HG03558 (cell line): Measurements from ENCODE around the gene NELFB.

Experiments used
- ATAC-seq: cut with Tn5 transposase; IDR thresholded peaks from one replicate; pipeline ENCODE4 v1.9.1; 2021; ENCODE audit warnings: moderate number of reproducible peaks; ENCODE audit not compliant: unreplicated experiment; ENCODE audit errors: extremely low read depth

Gene NELFB

DNA sequence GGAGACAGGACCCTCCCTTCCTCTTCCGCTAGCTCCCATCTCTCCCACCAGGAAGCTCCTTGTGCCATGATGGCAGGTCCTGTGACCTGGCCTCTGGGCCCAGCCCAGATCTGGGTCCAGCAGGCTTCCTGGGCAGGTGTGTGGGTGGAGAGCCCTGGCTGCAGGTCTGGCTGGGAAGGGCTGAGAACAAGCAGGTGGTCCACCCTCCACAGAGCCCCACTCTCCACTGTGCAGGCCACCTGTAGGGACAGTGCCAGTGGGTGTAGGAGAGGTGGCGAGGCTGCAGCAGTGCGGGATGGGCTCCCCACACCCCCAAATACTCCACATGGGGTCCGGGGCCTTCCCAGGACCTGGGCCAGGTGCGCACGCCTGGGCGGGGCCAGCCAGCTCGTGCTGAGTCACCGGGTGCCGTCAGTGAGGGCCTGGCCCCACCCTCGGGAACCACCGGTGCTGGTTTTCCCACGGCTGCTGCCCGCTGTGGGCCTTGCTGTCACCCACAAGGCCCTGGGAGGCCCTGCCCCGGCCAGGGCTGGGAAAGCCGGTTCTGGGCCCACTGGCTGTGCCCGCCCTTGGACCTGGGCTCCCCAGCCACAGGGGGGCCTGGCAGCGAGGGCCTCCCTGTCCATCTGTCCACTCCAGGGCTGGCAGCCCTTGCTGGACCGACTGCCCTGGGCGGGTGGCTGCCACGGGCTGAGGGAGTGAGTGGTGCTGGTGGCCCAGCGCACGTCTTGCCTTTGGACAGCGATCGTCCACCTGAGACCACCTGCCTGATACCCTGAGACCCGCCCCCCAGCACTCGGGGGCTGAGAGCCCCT, 56.3 kb downstream of the NELFB start:
- ATAC-seq = no peak

DNA sequence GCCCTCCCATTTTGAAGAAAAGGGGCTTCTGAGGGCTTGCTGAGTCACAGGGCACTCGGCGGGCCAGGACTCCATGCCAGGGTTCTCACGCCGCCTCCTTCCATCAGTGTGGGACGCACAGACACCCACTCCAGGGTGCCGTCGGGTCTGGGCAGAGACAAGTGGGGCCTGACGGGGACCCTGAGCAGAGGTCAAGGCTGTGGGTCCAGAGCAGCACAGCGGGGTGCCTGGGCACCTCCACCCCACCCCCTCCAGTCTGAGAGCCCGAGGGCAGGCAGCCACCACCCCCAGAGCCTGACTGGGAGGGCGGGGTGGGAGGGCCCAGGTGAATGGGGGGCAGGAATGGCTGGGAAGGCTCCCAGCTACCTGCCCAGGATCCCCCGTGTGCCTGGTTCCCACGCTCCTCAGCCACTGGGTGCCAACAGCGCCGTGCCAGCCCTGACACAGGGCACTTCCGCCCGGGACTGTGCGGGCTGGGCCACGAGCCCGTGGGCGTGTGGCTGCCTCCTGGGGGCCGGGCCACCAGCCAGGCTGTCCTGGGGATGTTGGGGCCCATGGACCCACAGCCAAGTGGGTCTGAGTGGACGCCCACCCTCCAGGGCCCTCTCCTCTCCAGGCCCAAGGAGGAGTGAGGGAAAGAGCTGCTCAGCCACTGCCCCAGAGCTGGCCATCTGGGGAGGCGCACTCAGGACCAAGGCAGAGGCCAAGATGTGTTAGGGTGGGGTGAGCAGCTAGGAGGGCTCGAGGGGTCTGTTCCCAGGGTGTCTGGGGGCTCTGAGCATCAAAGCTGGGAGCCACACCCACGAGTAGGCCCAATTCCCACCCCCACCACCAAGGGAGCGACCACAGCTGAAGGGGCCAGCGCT, 57.1 kb downstream of the NELFB start:
- ATAC-seq = no peak

DNA sequence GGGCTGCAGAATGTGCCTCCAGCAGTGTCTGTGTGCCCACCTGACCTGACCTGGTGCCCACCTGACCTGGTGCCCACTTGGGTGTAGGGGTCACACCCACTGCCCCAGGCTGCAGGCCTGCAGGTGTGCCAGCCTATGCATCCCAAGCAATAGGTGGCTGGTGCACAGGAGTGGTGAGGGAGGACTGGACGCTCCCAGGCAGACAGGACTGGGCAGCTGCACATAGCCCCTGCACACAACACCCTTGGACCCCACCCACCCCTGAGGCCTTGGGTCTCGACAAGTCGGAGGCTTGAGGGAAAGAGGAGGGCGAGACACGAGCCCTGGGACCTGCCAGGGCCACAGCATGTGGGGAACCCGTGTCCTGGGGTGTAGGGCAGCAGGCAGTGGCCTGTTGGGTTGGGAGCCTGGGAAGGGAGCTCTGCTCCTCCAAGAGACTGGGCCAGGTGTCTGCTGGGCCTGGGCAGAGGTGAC, 57.8 kb downstream of the NELFB start:
- ATAC-seq = no peak

DNA sequence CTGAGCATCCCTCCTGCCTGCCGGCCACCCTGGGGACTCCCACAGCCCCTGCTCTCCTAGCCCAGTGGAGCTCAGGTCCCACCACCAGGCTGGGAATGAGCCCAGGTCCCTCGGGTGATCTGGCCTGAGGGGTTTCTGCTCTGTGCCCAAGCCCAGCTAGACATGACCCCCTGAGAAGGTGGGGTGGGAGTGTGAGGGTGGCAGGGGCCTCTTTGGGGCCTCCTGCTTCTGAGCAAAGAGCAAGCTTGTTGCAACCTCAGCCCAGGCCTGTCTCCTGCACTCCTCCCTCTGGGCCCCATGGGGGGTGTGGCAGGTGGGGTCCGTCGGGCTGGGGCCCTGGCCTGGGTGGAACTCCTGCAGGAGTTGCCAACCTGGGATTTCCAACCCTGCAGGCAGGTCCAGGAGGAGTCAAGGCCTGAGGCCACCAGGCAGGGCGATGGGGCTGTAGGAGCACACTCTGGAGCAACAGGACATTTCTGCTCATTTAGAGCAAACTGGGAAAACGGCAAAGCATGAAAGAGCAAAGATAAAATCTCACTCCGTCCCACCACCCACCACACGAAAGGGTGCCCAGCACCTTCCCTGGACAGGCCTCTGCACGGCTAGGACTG, 58.3 kb downstream of the NELFB start:
- ATAC-seq = no peak

DNA sequence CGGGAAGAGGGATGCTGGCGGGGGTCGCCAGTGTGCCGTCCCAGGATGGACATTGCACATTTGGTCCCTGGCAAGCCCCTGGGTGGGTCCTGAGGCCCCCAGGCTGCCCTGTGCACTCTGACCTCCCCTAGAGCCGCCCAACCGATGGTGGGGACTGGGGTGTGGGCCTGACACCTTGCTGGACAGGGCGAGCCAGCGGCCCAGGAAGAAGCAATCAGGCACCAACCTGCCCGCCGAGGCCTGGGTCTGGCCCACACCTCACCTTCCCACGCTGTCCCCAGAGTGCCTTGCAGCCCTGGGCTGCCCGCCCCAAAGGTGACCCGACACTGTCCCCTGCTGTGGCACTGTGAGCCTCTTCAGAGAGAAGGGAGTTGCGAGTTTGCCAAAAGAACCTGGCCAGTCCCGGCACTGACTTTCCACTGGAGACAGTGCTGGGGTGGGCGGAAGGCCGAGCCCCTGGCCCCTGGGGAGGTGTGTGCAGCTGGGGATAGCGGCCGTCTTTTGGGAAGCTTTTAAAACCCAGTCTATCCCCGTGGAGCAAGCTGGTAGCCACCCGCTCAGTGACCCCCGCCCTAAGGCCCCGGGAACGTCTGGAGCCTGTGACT, 58.9 kb downstream of the NELFB start:
- no peak for ATAC-seq

DNA sequence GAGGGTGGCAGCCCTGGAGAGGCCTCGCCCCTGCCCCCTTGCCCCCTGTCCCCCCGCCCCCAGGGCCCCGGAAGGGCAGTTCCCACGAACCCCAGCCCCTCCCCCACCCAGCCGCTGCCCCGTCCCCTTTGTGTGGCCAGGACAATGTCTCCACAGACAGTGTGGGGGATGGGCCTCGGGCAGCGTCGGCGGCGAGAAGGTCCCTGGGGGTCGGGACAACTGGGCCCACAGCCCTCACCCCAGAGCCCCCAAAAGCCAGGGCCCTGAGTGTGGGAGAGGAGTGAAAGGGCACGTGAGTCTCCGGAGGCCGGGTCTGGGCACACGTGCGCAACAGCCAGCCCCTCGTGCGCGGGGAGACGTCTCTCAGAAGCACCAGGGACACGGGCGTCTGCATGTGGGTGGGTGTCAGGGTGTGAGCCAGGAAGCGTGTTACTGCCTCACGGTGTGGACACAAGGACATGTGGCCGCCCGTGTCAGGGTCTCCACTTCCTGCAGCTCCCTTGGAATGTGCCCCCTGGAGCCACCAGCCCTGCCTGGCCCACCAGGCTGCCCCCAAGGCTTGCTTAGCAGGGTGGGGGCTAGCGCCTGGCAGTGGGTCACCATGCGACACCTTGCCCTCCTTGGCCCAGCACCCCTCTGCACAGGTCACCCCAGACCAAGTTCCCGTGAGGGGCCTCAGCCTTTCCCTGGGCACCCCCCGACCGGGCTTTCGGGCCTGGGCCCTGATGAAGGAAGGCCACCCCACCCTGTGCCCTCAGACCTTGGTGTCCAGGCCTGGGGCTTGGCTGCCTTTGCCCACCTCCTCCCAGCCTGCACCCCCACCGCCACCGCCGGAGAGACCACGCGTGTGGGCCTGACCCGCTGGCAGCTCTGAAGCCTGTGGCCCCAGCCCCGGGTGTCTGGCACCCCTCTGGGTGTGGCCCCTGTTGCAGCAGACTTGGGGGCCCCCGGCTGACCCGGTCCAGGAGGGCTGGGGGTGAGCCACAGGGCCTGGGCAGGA, 59.7 kb downstream of the NELFB start:
- ATAC-seq = no peak

DNA sequence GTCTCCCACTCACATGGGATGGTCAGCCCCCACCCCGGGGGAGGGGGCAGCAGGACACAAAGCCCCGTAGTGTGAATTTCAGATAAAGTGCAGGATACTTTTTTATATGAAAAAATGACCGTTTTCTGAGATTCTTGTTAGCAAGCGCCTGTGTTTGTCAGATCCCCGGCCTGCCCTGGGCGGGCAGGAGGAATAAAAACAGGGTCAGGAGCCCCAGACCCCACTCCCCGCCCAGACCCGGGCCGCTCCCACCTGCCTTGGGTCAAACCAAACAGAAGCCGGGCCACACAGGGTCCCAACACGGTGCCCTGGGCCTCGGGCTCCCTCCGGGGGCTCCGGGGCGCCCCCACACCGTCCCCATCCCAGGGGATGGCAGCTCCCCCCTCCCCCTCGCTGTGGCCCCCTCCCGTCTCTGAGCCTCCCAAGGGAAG, 60.5 kb downstream of the NELFB start:
- ATAC-seq = no peak

DNA sequence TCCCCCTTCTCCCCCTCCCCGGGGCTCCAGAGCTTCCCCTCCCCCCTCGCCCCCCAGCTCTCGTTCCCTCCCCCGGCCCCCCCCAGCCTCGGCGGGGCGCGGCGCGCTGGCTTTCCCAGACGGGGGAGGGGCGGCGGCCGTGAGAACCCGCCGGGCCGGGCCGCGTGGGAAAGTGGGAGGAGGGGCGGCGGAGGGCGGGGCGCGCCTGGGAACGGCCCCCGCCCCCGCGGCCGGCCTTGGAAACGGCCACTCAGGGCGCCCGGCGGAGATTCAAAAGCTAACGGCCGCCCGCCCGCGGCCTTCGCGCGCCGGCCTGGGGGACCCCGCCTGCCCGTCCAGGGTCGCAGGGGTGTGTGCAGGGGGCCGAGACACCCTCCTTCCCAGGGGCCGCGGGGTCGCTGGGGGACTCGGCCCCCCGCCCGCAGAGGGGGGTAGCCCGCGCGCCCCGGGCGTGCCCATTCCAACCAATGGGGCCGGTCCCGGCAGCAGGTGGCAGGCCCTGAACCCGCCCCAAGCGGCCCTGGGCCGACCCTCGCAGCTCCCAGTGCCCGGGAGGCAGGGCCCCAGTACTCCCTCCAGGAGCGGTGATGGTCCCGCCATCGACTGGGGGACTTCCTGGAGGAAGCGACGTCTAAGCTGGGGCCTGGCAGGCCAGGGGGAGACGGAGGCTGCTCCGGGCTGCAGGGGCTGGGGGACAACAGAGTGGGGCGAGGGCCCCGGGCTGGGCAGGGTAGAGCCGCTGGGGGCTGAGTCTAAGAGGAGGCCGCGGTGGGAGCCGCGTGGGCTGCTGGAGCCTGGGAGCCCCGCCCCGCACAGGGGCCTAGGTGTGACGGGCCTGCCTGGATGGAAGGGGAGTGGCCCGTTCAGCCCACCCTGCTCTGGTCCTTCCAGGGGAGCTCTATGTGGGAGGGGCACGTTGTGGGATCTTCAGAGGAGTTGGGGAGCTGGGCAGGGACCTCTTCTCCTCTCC, 61.2 kb downstream of the NELFB start:
- ATAC-seq = no peak

DNA sequence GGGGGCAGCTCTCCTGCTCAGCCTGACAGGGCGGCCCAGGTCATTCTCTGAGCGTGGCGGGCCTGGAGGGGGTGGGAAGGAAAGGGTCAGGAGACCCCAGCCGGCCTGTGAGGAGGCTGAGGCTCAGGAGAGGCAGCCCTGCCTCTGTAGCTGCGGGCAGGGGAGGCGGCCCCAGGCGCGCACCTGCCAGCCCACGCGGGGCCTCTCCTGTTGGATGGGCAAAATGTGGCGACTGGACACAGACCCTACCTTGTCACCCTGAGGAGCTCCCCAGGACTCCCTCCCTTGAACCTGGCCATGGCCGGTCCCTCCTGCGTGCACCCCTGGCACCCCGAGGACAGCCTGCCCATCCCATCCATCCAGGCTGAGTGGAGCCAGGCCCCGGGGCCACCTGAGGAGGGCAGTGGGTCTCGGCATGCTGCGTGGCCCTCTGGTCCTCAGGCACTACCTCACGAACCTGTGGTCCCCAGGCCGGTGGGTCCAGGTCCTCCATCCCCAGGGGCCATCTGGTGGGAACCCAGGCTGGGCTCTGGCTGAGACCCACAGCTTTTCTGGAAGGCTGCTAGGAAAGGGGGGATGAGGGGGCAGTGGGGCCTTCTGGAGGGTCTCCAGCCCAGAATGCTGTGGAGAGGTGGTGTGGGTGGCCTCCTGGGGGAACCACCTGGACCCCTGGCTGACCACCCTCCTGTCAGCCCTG, 62.0 kb downstream of the NELFB start:
- ATAC-seq = no peak

DNA sequence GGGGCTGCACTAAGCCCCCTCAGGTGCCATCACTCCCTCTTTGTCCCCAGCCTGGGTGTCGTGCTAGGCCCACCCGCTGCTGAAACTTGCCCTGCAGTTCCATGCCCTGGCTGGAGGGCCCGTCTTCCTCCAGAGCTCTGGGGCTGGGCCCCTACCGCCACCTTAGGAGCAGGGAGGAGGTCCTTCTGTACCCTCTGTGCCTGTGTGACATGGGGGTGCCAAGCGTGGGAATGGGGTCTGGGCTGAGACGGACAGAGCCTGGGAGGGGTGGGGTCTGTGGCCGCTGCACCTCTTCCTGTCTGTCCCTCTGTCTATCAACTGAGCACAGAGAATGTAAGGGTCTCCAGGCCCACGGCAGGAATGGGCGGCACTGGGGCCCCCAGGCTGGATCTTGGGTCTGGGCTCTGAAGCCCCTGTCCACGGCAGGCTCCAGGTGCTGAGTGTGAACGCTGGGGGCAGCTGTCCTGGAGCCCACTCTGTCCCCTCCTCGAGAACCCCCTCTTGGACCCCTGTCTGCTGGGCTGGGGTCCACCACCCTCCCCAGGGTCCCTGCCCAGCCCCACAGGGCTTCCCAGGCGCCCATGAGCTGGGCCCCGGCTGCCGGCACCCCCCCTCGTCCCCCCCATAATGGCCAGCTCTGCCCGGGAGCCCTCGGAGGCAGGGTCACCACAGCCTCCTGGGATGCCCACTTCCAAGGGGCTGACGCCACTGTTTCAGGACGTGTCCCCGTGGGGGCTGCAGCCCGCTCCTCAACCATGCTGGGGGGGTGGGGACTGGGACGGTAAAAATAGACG, 62.8 kb downstream of the NELFB start:
- no peak for ATAC-seq

DNA sequence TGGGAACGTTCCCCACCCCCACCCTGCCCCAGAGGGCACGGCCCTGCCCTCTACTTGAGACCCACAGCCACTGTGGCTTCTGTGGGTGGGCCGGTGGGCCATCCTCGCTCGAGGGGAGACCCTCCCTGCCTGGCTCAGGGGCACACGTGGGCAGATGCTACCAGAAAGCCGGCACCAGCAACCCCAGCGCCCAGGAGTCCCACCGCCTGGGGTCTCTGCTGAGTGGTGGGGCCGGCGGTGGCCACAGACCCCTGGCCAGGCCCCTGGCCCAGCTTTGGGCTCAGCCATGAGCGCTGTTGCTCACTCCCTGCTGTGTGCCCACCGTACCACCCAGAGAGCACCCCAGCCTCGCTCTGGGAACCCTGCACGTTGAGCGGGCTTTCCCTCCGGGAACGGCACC, 63.5 kb downstream of the NELFB start:
- ATAC-seq = no peak

DNA sequence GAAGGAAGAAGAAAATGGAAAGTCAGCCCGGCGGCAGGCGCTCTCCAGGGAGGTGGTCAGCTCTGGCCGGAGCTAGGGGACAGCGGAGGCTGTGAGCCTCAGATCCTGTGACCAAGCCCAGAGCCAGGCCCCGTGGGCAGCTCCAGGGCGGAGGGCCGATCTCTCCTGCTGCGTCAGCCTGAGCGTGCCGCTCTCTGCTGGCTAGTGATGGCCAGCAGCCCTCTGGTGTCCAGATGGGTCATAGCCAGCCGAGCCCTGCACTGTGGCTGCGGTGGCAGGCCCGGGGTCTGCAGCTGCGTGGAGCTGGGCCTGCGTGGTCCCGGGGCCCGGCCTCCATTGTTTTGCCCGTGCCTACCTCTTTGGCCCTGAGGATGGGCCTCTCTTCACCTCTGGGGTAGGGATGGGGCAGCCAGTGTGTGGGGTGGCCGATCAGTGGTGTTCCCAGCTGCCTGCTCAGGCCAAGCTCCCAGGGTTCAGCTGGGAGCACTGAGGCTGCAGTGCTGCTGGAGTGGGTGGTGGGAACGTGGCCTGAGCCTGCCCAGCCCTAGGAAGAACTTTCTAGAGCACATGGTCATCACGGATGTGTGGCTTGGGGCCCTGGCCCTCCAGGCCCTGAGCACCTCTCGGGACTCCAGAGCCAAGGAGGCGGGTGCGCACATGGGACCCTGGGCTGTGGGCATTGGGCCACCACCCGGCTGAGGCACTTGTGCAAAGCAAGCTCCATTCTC, 64.0 kb downstream of the NELFB start:
- no peak for ATAC-seq

DNA sequence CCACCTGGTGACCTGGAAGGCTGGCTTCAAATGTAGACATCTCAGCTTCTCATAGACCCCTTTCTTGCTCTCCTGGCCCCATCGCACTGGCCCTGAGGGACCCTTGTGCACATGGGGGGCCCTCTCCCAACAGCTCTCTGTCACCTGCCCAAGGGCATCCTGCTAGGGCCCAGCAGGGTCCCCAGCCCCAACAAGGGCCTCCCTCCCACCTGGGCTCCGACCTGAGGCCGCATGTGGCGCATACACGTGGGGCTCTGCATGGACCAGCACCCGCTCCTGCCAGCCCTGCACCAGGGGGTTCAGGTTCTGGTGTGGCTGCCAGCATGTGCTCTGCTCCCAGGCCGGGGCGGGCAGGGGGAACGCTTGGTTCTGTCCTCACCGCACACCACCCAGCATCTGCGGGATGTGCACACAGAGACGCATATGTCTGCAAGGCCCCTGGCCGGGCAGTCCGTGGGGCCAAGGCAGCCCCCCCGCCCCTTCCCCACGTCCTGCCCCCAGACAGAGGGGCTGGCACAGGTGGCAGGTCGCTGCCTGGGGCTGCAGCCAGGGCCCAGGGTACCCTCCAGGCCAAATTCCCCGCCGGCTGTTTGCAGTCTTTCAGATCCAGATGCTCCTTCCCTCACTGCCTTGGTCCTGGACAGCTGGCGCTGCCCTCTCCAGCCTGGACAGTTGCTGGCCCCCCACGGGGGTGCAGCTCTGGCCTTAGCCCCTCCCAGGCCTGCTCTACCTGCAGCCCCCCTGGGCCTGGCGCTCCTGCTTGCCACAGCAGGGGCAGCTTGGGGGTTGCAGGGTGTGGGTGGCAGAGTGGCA, 64.8 kb downstream of the NELFB start:
- no peak for ATAC-seq

DNA sequence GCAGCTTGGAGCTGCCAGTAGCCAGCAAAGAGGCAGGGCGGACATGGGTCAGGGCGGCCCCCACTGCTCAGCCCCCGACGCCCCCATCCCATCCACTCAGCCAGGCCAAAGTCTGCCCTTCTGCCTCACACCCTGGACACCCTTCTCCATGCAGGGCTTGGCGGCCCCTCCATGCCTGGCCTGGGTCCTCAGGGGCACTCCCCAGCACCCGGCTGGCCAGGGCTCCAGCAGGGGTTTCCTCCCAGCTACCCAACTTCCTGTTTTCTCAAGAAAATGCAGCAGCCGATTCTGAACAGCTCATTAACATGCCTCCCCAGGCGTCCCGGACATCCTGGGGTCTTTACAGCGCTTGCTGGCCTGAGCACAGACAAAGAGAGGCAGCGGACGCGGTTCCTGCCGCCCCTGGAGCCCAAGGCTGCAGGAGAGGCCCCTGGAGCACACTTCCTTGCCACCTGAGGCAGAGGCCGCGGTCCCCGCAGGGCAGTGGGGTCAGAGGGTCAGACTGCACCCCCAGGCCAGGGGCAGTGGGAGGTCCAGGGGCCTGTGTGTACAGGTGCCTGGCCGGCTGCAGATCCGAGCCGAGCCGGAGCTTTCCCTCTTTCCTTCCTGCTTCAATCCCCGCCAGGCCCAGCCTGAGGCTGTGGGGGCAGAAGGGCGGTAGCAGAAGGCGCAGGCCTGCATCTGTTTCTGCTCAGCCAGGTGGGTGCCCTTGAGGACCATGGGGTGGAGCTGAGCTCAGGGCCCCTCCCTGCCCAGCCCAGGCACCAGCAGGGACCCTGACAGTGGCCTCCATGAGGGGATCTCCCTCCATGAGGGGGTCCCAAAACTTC, 65.6 kb downstream of the NELFB start:
- ATAC-seq = no peak
